ENCODE results near the gene OR10G6.
"Not testable (repeated sequence)": the region's sequence is repeated elsewhere in the genome, so short reads cannot be mapped to it uniquely, and the experiment has no call there.

The OR10G6 gene

GRCh38 chr11:123995119-123995518 lies at the start of gene OR10G6:
Gene OR10G6, minus strand, starts transcription at chr11:123995161. Its CDS starts 0 bp downstream, at chr11:123995161.
- no peak for DNase-seq

GRCh38 chr11:124043420-124043819 lies 48.5 kb upstream of the OR10G6 start:
- DNase-seq = no peak

- DNase-seq = no peak
Measured at GRCh38 chr11:124041254-124041653, 46.3 kb upstream of the OR10G6 start, which contains the start of gene OR10G7. Gene OR10G7, minus strand, starts transcription at chr11:124041325. Its CDS starts 2,324 bp downstream, at chr11:124039001.

GRCh38 chr11:124039557-124039956 lies 44.6 kb upstream of the OR10G6 start:
- no peak for DNase-seq

GRCh38 chr11:124036666-124037065 lies 41.7 kb upstream of the OR10G6 start:
- DNase-seq = no peak

- no peak for DNase-seq
Measured at GRCh38 chr11:124026498-124026897, 31.5 kb upstream of the OR10G6 start, which contains the start of gene OR10G8. Gene OR10G8, plus strand, starts transcription at chr11:124026798. Its CDS starts 2,825 bp downstream, at chr11:124029623.

GRCh38 chr11:124015837-124016236 lies 20.9 kb upstream of the OR10G6 start:
- DNase-seq = not testable (repeated sequence)

GRCh38 chr11:124012697-124013096 lies 17.7 kb upstream of the OR10G6 start, which contains the start of gene OR10G4:
Gene OR10G4, plus strand, starts transcription at chr11:124012997. Its CDS starts 2,578 bp downstream, at chr11:124015575.
- DNase-seq = no peak

GRCh38 chr11:123979311-123979710 lies 15.7 kb downstream of the OR10G6 start:
- DNase-seq = no peak

- DNase-seq = no peak
Measured at GRCh38 chr11:123977731-123978347, 17.1 kb downstream of the OR10G6 start, which contains the start of gene OR10S1. Gene OR10S1, minus strand, starts transcription at chr11:123977781. Its CDS starts 117 bp downstream, at chr11:123977664.

- no peak for DNase-seq
Measured at GRCh38 chr11:123976770-123977560, 18.0 kb downstream of the OR10G6 start.

- DNase-seq = no peak
Measured at GRCh38 chr11:123973816-123974215, 21.1 kb downstream of the OR10G6 start.

- DNase-seq = no peak
Measured at GRCh38 chr11:123956752-123957151, 38.2 kb downstream of the OR10G6 start.

GRCh38 chr11:123945132-123945531 lies 49.8 kb downstream of the OR10G6 start:
- DNase-seq = no peak

Measured in activated CD4-positive, CD25-positive, alpha-beta regulatory T cell treated with anti-CD3 and anti-CD28 coated beads, Interleukin-2, amount 50 U/mL, for 72 hours (primary cell).